ENCODE data around the gene FEZ2.

Gene FEZ2

DNA sequence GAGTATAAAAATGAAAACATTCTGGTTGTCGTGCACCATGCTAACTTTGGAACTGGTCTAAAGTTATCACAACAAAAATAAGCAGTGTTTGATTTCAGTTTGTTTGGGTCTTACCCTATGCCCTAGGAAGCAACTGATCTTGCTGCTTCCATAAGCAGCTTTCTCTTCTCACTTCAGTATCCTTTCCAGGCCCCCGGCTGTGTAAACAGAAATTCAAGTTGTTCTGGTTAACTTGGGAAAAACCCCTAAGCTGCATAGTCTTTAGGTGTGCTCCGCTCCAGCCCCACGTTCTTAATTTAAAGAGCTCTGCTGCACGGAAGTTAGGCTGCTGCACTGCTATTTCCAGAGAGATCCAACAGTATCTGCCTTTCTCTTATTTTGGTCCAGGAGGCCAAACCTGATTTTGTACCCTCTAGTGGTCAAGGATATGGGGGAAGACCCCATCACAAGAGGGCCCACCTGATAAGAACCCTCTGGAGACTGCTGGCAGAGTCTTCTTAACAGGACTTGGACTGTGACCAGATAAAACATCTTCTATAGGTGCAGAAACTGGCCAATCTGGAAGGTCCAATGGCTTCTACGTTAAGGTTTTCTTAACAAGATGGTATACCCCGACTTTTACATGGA, 69.1 kb downstream of the FEZ2 start:
- DNase-seq (ENCODE audit: low spot score), result no peak

DNA sequence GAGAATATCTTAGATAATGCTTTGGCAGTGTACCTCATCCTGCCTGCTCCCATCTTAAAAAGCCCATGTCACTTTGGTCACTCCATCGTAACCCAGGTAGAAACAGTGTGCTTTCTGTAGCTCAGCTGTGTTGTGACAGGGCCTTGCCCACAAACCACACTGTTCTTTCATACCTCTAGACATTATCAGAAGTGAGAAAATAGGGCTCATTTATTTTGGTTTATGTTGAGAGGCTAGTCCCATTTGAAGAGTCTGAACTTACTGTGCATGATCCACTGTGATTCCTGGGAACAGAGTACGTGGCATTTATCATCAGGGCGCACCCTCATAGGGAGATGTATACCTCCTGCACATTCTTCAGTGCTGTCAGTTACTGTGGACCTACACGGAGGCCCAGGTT, 69.7 kb downstream of the FEZ2 start:
- no peak for DNase-seq (ENCODE audit: low spot score)

DNA sequence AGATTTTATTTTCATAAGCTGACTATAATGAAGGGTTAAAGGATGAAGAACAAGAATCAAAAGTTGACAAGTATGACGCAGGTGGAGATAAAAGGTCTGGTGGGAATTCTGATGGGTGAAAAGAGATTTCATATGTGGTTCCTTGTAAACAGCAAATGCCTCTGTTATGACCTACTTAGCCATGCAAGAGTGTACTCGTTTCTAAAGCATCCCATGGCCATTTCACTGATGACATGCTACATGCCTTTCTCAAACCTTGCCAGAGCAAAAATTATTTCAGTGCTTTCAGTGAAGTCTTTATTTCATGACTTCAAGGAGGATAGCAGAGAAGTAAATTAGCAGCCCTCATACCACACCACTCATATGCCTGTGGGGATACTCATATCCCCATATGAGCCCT, 71.7 kb downstream of the FEZ2 start:
- no peak for DNase-seq (ENCODE audit: low spot score)

DNA sequence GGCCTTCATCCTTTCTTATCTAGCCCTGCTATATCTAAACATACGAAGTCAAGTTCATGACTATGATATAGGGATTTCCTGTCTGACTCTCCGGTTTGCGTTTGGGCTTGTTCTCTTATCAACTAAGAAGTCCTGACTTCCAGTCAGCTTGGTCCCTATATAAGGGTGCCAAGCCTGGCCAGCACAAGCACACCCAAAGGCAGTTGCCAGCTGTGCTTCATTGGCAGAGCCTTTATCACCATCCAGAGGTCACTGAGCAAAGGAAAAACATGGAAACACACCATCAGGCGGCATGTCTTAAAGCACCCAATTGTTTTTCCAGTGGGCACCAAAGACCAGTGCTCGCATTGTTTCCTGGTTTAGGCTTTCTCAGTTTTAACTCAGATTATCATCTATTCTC, 72.7 kb downstream of the FEZ2 start:
- no peak for DNase-seq (ENCODE audit: low spot score)

DNA sequence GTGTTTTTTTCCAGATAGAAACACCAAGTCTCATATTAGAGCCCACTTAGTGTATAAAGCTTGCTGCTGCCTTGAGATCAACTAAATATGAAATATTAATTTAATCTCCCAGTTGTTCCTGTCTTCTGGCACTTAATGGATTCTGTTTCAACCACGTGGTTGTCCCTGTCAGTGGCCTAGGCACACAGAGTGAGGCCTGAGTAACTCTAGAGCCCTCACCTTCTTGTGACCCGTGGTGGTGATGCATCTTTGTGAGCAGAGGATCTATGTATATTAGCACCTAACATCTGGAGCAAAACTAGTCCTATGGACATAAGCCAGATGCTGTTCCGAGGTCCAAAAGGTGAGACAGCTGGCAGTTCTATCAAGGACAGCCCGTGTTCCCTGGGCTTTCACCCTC, 74.8 kb downstream of the FEZ2 start:
- DNase-seq (ENCODE audit: low spot score), result no peak

DNA sequence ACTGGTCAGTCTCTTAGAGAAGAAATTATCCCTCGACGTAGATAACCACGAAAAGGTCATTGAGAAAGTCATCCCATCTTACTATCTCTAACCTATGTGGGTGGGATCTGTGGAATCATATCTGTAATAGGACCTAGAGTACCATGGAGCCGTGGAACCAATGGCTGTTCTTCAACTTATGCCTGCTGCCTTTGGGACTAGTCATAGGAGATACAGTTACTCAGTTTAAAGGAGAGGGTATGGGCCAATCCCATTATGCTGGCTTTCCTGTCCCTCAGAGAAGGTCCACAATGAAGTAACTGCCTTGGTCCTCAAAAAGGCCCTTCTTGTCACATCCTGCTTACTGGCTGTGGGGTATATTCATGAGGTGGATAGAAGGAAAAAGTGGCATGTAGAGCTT, 77.5 kb downstream of the FEZ2 start:
- DNase-seq (ENCODE audit: low spot score), result no peak

DNA sequence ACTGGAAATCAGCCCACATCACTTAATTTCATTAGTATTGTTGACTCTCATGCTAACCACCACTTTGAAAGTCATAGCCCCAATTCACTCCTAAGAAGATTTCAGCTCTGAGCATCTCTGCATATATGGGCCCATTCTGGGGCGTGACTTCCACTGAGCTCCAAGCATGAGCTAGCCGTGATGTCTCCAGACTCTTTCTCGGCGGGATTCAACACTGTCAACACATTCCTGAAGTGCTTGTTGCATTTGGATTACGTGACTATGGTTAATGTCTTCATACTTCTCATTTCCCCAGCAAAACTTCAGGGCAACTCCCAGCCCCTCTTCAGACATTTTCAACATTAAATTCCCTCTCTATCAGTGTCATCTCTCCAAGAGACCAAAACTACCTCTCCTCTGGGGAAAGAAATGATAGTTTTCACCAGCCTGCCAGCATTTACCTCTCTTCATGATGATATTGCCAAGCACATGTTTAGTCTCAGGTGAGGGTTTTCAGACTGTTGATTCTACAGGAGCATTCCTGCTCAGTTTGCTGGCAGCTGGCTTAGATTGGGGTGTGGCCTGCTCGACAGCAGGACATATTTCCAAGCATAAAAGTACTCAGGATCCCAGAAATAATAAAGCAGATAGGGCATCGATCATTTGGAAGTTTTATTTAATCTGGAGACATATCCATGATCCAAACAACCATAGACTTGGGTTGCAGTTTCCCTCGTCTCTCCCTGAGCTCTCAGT, 81.7 kb downstream of the FEZ2 start:
- no peak for DNase-seq (ENCODE audit: low spot score)

DNA sequence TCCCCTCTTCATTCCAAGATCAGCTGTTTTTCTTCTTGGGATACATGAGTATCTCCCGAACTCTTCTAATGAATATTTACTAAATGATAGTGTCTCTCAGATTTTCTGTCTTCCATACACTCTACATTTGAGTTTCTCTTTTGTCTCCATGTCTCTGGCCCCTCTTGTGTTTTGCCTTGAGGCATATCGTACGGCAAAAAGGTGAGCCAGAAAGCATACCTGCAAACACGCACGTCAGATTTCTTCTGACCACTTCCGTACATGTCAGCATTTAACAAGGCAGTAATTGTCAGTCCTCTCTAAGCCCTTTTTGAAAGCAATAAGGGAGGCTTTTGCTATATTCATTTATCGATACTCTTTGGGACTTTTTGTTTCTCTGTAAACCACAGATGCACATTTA, 82.4 kb downstream of the FEZ2 start:
- DNase-seq (ENCODE audit: low spot score), result no peak

DNA sequence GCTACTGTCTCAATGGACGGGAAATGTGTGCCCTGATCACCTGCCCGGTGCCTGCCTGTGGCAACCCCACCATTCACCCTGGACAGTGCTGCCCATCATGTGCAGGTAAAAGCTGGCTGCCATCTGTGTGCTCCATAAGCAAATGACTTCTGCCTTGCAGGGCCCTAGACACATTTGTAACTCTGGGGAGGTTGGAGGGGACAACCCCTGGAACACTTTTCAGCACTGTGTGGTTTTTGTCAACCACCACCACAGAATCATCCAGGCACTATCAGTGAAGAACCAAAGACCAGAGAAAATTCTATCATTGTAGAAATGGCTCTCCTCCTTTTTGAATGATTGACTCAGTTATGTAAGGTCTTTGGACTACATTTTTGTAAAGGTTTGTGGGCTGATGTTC, 84.3 kb downstream of the FEZ2 start:
- DNase-seq (ENCODE audit: low spot score), result no peak

DNA sequence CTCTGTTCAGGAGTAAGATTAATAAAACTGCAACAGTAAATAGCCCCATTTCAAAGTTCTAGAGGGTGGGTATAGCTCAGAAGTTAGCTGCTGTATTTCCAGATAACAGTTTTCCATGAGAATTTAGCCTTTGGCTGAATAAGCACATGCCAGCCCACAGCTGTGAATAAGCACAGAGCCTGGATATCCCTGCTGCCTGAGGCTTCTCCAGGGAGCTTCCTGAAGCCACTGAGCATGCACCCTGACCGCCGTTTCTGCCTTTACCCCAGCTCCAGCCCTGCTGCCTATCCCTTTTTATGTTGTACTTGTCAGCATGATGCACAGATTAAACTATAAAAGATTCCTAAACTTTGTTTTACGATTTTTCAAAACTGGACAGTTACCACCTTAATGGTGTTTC, 85.3 kb downstream of the FEZ2 start:
- no peak for DNase-seq (ENCODE audit: low spot score)

DNA sequence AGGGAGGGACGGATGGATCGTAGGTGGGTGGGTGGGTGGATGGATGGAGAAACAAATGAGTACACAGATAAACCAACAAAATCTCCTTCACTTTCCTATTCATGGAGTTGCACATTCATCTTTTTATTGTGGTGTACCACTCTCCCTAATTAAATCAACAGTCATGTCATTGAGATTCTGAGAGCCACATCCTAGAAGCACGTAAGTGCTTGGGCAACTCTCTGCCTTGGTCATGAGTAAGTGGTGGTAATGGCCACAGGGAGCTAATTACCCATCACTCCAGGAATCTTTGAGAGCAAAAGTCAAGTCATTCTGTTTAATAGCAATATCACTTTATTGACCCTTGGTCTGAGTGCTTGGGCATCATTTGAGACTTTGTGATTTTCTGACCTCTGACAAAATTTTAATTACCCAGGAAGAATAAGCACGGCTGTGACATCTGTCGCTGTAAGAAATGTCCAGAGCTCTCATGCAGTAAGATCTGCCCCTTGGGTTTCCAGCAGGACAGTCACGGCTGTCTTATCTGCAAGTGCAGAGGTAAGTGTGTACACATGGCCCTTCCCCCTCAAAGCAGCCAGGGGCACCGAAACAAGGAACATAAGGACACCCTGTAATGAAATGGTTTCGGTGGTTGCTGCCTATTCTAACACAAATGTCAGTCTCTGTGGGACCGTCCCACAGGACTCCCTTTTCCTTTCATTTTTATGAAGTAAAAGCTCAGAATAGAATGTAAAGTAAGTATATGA, 85.9 kb downstream of the FEZ2 start:
- no peak for DNase-seq (ENCODE audit: low spot score)

DNA sequence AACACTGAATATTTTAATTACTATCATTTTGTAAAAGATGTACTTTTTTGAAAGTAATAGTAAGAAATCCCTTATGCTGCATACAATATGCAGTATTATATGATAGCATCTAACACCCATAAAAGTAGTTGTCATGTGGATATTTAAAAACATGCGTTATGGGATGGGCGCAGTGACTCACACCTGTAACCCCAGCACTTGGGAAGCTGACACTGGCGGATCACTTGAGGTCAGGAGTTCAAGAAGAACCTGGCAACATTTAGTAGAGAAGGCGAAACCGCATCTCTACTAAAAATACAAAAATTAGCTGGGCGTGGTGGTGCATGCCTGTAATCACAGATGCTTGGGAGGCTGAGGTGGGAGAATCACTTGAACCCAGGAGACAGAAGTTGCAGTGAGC, 88.9 kb downstream of the FEZ2 start:
- no peak for DNase-seq (ENCODE audit: low spot score)

DNA sequence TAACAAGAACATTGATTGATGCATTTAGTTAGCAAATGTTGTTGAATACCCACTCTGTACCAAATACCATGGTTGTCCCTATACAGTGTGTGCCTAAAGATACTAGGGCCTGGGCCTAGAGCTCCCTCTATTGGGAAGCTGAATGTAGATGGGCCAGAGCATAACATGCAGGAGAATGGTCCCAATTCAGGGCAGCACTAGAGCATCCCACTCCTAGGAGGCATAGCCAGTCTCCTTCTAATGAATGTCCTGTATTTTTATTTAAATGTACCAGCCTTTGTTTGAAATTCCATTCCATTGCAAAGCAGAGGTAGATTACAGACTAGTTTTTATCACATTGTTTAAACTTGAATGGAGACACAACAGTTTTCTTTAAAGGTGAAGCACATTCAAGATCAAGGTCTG, 90.6 kb downstream of the FEZ2 start:
- DNase-seq (ENCODE audit: low spot score), result peak; percentile 55

Measured in ecto neural progenitor cell (in vitro differentiated cells).